ENCODE results near the gene MKNK2.

- TF ChIP-seq POLR2A (IDR thresholded peaks at IDR 0.05) = no peak
- no peak for TF ChIP-seq CTCF (IDR thresholded peaks at IDR 0.05)
Observed at GRCh38 chr19:2049741-2050348, 1.2 kb downstream of the MKNK2 start.
